H1 (cell line): Measurements from ENCODE around the gene MTARC2. TPM values are rescaled to one million over a fixed set of nuclear protein-coding genes. Genes with fewer than 3 reads are reported as not detected.

Experiments used
- CTCF ChIA-PET: fragments of 300-600 bp; sonication (Branson Sonifier 250); formaldehyde crosslinking; loops from one replicate; lab custom pipeline; 2021; ENCODE audit not compliant: partially characterized antibody; lab: Charles Lee
- POLR2A ChIA-PET: fragments of 300-600 bp; sonication (Branson Sonifier 250); formaldehyde crosslinking; loops from one replicate; lab custom pipeline; 2021; ENCODE audit warnings: inconsistent platforms; ENCODE audit not compliant: partially characterized antibody; lab: Charles Lee
- DNase-seq, 2 experiments: peaks; one replicate each; pipeline versions ENCODE4 v3.0.0 to v3.0.0-alpha.2; 2010 to 2022; ENCODE audit warnings: low spot score in 2 of 2, low read depth in 1 of 2, mixed read lengths in 1 of 2
- FAIRE-seq: peaks from 2 replicates; lab custom pipeline; 2011; peaks lifted over from hg19 to GRCh38; lab: Jason Lieb, UNC
- H2AFZ ChIP-seq: 2 replicates; pipeline ENCODE4 v1.8.1; 2012; ENCODE audit warnings: low read length, inconsistent platforms
- H2AK5ac ChIP-seq: 2 replicates; pipeline ENCODE4 v1.6.1; 2013; ENCODE audit warnings: low read depth, low read length
- H2BK120ac ChIP-seq: replicated peaks from 2 replicates; pipeline ENCODE3; 2013; ENCODE audit warnings: low read depth, low read length, inconsistent platforms
- H2BK12ac ChIP-seq: 2 replicates; pipeline ENCODE4 v1.6.1; 2013; ENCODE audit warnings: low read depth, low read length
- H2BK15ac ChIP-seq: 2 replicates; pipeline ENCODE4 v1.6.1; 2013; ENCODE audit warnings: low read length
- H2BK20ac ChIP-seq: 2 replicates; pipeline ENCODE4 v1.6.1; 2013; ENCODE audit warnings: low read length
- H2BK5ac ChIP-seq: 2 replicates; pipeline ENCODE4 v1.6.1; 2013; ENCODE audit warnings: low read depth, low read length
- H3K14ac ChIP-seq: 2 replicates; pipeline ENCODE4 v1.6.1; 2013; ENCODE audit warnings: inconsistent platforms; ENCODE audit not compliant: insufficient read length
- H3K18ac ChIP-seq: 2 replicates; pipeline ENCODE4 v1.6.1; 2013; ENCODE audit warnings: low read length; ENCODE audit errors: extremely low read depth
- H3K23ac ChIP-seq: 2 replicates; pipeline ENCODE4 v1.6.1; 2013; ENCODE audit warnings: inconsistent platforms; ENCODE audit not compliant: insufficient read length
- H3K23me2 ChIP-seq: 2 replicates; pipeline ENCODE4 v1.6.1; 2013; ENCODE audit warnings: low read depth, low read length
- H3K27ac ChIP-seq: 2 replicates; pipeline ENCODE4 v1.6.1; 2011; ENCODE audit warnings: low read depth, low read length, inconsistent platforms
- H3K27me3 ChIP-seq, 4 experiments: replicated peaks in 1 of 4; 1 replicate in 1 of 4; 2 replicates in 3 of 4; pipeline versions ENCODE4 v1.6.1 to v1.8.1; 2011 to 2013; ENCODE audit warnings: low read length in 3 of 4, mild to moderate bottlenecking in 3 of 4, inconsistent platforms in 2 of 4, mixed read lengths in 2 of 4, moderate library complexity in 1 of 4; ENCODE audit not compliant: control insufficient read depth in 3 of 4, insufficient read depth in 3 of 4; ENCODE audit errors: extremely low read depth in 1 of 4
- H3K36me3 ChIP-seq, 4 experiments: 2 replicates each; pipeline versions ENCODE4 v1.6.1 to v1.8.1; 2011 to 2013; ENCODE audit warnings: mild to moderate bottlenecking in 4 of 4, low read length in 3 of 4, moderate library complexity in 2 of 4, control low read depth in 1 of 4, inconsistent platforms in 1 of 4; ENCODE audit not compliant: insufficient read depth in 4 of 4, control insufficient read depth in 2 of 4
- H3K4ac ChIP-seq: replicated peaks from 2 replicates; pipeline ENCODE3; 2013; ENCODE audit warnings: low read length, low read depth, mixed read lengths, inconsistent platforms; ENCODE audit not compliant: insufficient read length
- H3K4me1 ChIP-seq, 4 experiments: replicated peaks in 1 of 4; 1 replicate in 1 of 4; 2 replicates in 3 of 4; pipeline versions ENCODE4 v1.6.1 to v1.8.1; 2011 to 2013; ENCODE audit warnings: low read length in 3 of 4, inconsistent platforms in 2 of 4, mixed read lengths in 1 of 4; ENCODE audit not compliant: insufficient read depth in 4 of 4, control insufficient read depth in 3 of 4
- H3K4me2 ChIP-seq, 2 experiments: 2 replicates each; pipeline versions ENCODE4 v1.6.1 to v1.8.1; 2011 to 2013; ENCODE audit warnings: low read depth in 2 of 2, low read length in 2 of 2, control low read depth in 1 of 2, inconsistent platforms in 1 of 2, mild to moderate bottlenecking in 1 of 2; ENCODE audit not compliant: insufficient read depth in 1 of 2
- H3K4me3 ChIP-seq, 4 experiments: fragments of 200-600, 300-600 bp in 1 of 4; sonication (generic), shearing (Covaris generic), sonication (Bioruptor Twin) in 1 of 4; 2 replicates each; pipeline versions ENCODE4 v1.5.1 to v1.8.1; 2011 to 2016; ENCODE audit warnings: low read length in 4 of 4, low read depth in 3 of 4, control low read depth in 2 of 4, inconsistent platforms in 2 of 4, mild to moderate bottlenecking in 2 of 4, mixed read lengths in 1 of 4, moderate library complexity in 1 of 4; ENCODE audit not compliant: insufficient read depth in 2 of 4; ENCODE audit errors: extremely low read depth in 1 of 4
- H3K56ac ChIP-seq: replicated peaks from 2 replicates; pipeline ENCODE3; 2013; ENCODE audit warnings: low read depth, mild to moderate bottlenecking, mixed read lengths, low read length, inconsistent platforms; ENCODE audit not compliant: insufficient read length
- H3K79me1 ChIP-seq: 2 replicates; pipeline ENCODE4 v1.6.1; 2013; ENCODE audit warnings: low read depth, low read length, control low read depth
- H3K79me2 ChIP-seq, 2 experiments: 2 replicates each; pipeline versions ENCODE4 v1.6.1 to v1.8.1; 2012 to 2013; ENCODE audit warnings: low read length in 2 of 2, mild to moderate bottlenecking in 2 of 2, inconsistent platforms in 1 of 2; ENCODE audit not compliant: insufficient read depth in 2 of 2, control insufficient read depth in 1 of 2
- H3K9ac ChIP-seq, 4 experiments: replicated peaks in 1 of 4; 1 replicate in 1 of 4; 2 replicates in 3 of 4; pipeline versions ENCODE4 v1.6.1 to v1.8.1; 2011 to 2013; ENCODE audit warnings: low read depth in 3 of 4, low read length in 3 of 4, control low read depth in 2 of 4, mild to moderate bottlenecking in 2 of 4, moderate library complexity in 2 of 4, inconsistent platforms in 1 of 4; ENCODE audit errors: extremely low read depth in 1 of 4
- H3K9me3 ChIP-seq, 2 experiments: 2 replicates each; pipeline versions ENCODE4 v1.6.1 to v1.8.1; 2012 to 2013; ENCODE audit warnings: mild to moderate bottlenecking in 2 of 2, moderate library complexity in 2 of 2, control low read depth in 1 of 2, inconsistent platforms in 1 of 2, low read depth in 1 of 2, low read length in 1 of 2, mixed read lengths in 1 of 2; ENCODE audit not compliant: insufficient read depth in 2 of 2
- H4K20me1 ChIP-seq, 2 experiments: replicated peaks in 1 of 2; 2 replicates each; pipeline versions ENCODE3 to v1.8.1; 2011 to 2013; ENCODE audit warnings: inconsistent platforms in 2 of 2, low read length in 2 of 2, mild to moderate bottlenecking in 1 of 2; ENCODE audit not compliant: insufficient read depth in 2 of 2, control insufficient read depth in 1 of 2
- H4K5ac ChIP-seq: 2 replicates; pipeline ENCODE4 v1.6.1; 2013; ENCODE audit warnings: low read length, low read depth, mixed read lengths, inconsistent platforms; ENCODE audit not compliant: insufficient read length
- H4K8ac ChIP-seq: 2 replicates; pipeline ENCODE4 v1.8.0; 2013; ENCODE audit warnings: mild to moderate bottlenecking, moderate library complexity, low read length, inconsistent platforms; ENCODE audit not compliant: insufficient read depth; ENCODE audit errors: extremely low read depth
- H4K91ac ChIP-seq: replicated peaks from 2 replicates; pipeline ENCODE3; 2013; ENCODE audit warnings: low read length, mixed read lengths, inconsistent platforms; ENCODE audit not compliant: insufficient read length
- BCL11A ChIP-seq, 2 experiments: IDR thresholded peaks; one replicate each; pipeline ENCODE4 v1.6.1; 2011; ENCODE audit warnings: low read depth in 2 of 2, low read length in 2 of 2, mild to moderate bottlenecking in 2 of 2
- EGR1 ChIP-seq: IDR thresholded peaks from 2 replicates; pipeline ENCODE4 v1.6.1; 2011; ENCODE audit warnings: low read depth, low read length, borderline replicate concordance
- HDAC2 ChIP-seq, 2 experiments: fragments of 300-600 bp in 1 of 2; sonication (generic) in 1 of 2; IDR thresholded peaks; 2 replicates each; pipeline ENCODE4 v1.6.1; 2011 to 2012; ENCODE audit warnings: low read depth in 2 of 2, low read length in 2 of 2, mild to moderate bottlenecking in 2 of 2, moderate library complexity in 2 of 2, borderline replicate concordance in 1 of 2, inconsistent platforms in 1 of 2
- PHF8 ChIP-seq: fragments of 200-600 bp; sonication (generic); conservative IDR thresholded peaks from 2 replicates; pipeline ENCODE4 v1.7.1; 2012; ENCODE audit warnings: low read depth, mild to moderate bottlenecking, inconsistent platforms, low read length, moderate library complexity
- RNF2 ChIP-seq: fragments of 200-900, 300-1000 bp; sonication (generic); IDR thresholded peaks from 2 replicates; pipeline ENCODE4 v1.7.1; 2016; ENCODE audit warnings: borderline replicate concordance, low read depth, mild to moderate bottlenecking, antibody characterized with exemption, low read length; ENCODE audit not compliant: poor library complexity, severe bottlenecking; ENCODE audit errors: missing control alignments
- SIN3A ChIP-seq, 2 experiments: IDR thresholded peaks in 1 of 2; conservative IDR thresholded peaks in 1 of 2; 2 replicates each; pipeline ENCODE4 v1.6.1; 2011 to 2012; ENCODE audit warnings: low read length in 2 of 2, improper control_type of control experiment in 1 of 2, low read depth in 1 of 2, mild to moderate bottlenecking in 1 of 2
- TEAD4 ChIP-seq: IDR thresholded peaks from 2 replicates; pipeline ENCODE4 v1.6.1; 2012; ENCODE audit warnings: low read depth, low read length, inconsistent platforms, mixed read lengths
- WGBS, 2 experiments: shearing (Covaris generic) in 1 of 2; methylation state at CpG; one replicate each; pipeline versions ENCODE4 v1.1.6 to v1.1.7; 2013 to 2015; ENCODE audit warnings: low lambda C conversion rate in 2 of 2, mixed read lengths in 2 of 2, inconsistent platforms in 1 of 2, low coverage in 1 of 2, missing lambda C conversion rate in 1 of 2; ENCODE audit not compliant: insufficient replicate concordance in 2 of 2, insufficient coverage in 1 of 2, insufficient read length in 1 of 2; ENCODE audit errors: extremely low coverage in 1 of 2, missing lambda C conversion rate in 1 of 2; 5-methylcytosine and 5-hydroxymethylcytosine counted together
- polyA plus RNA-seq, 7 experiments: library from polyadenylated mRNA; depleted of rRNA in 3 of 7; stranded (reverse) in 5 of 7; unstranded in 2 of 7; fragments of >200 nt in 5 of 7; fragments of 200-250 nt in 2 of 7; gene quantifications; 1 replicate in 5 of 7; 2 replicates in 1 of 7; 4 replicates in 1 of 7; pipeline versions ENCODE4 v1.2.1 to v1.2.3, GENCODE V29; 2011 to 2013; ENCODE audit warnings: missing spikeins in 2 of 7, mixed read lengths in 2 of 7
- total RNA-seq: library from RNA; stranded (reverse); fragmentation: NEBNext Ultra II Directional; extraction: Animal tissue kit (Norgen Biotek cat#: 25700); gene quantifications from 2 replicates; pipeline ENCODE4 v1.2.1, GENCODE V29; 2021
- TF ChIP-seq, protein P1 (sequence below): IDR thresholded peaks from 2 replicates; pipeline ENCODE4 v1.6.1; 2012; ENCODE audit warnings: inconsistent platforms

The MTARC2 gene
- total and polyA plus RNA-seq, 2 of the 8 experiments (the other 6 are each of a cell fraction or from before 2014, with no cell fraction given), result 7.2 to 7.9 TPM

- WGBS, 2 experiments, result 100% methylated on average over 6 of the region's 13 CpGs; no CpG with 5 or more reads in 1 of the 2 experiments
- no peak overlapping the region for H3K27ac ChIP-seq
- no peak for TF ChIP-seq SIN3A (conservative IDR thresholded peaks at IDR 0.05 in 1 of 2, IDR thresholded peaks at IDR 0.05 in 1 of 2; ENCODE audit: low read depth in 1 of 2, low read length in 2 of 2)
- TF ChIP-seq EGR1, result no peak
- no peak for TF ChIP-seq HDAC2 (IDR thresholded peaks at IDR 0.05; ENCODE audit: borderline replicate concordance in 1 of 2, low read depth in 2 of 2, low read length in 2 of 2)
- TF ChIP-seq PHF8, result no peak
- no peak for TF ChIP-seq TEAD4
- TF ChIP-seq BCL11A (IDR thresholded peaks at IDR 0.05; ENCODE audit: low read depth in 2 of 2, low read length in 2 of 2), result no peak
- no peak for TF ChIP-seq RNF2
- TF ChIP-seq, protein P1, sequence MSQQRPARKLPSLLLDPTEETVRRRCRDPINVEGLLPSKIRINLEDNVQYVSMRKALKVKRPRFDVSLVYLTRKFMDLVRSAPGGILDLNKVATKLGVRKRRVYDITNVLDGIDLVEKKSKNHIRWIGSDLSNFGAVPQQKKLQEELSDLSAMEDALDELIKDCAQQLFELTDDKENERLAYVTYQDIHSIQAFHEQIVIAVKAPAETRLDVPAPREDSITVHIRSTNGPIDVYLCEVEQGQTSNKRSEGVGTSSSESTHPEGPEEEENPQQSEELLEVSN, result no peak
These were observed 21.1 kb downstream of the MTARC2 start for GRCh38 chr1:220769205-220769604.

More at GRCh38 chr1:220769205-220769604, 21.1 kb downstream of the MTARC2 start:
- POLR2A ChIA-PET, result no interaction called here
- no peak for DNase-seq
- Histone ChIP-seq H2BK5ac (no peak overlapping the region), H3K9me3 (no peaks in the 10 kb centered on the region), H3K23ac (no peak overlapping the region), H3K56ac (no peak overlapping the region), H4K91ac (no peak overlapping the region), H3K4me2 (no peak overlapping the region), H4K8ac (no peak overlapping the region), H3K4me3 (no peak overlapping the region), H3K79me1 (no peaks in the 10 kb centered on the region), H4K20me1 (no peaks in the 10 kb centered on the region), H2BK12ac (no peak overlapping the region), H4K5ac (no peak overlapping the region), H3K4ac (no peak overlapping the region), H3K27me3 (no peaks in the 10 kb centered on the region), H2BK15ac (no peak overlapping the region), H3K4me1 (no peaks in the 10 kb centered on the region), H2BK120ac (no peak overlapping the region), H3K18ac (no peak overlapping the region), H3K14ac (no peak overlapping the region), H2AK5ac (no peak overlapping the region), H3K79me2 (no peaks in the 10 kb centered on the region), H3K23me2 (no peaks in the 10 kb centered on the region), H3K9ac (no peak overlapping the region), H2AFZ (no peak overlapping the region), H2BK20ac (no peak overlapping the region), H3K36me3 (no peaks in the 10 kb centered on the region)
- FAIRE-seq, result no peak
- CTCF ChIA-PET, result interaction anchor here (1.2 kb wide), 1 partner anchor 34 kb away, joined by 4 read pairs; no protein-coding TSS in a partner anchor
